OCI-LY1 (cell line): ENCODE data around the gene PRADC1.

Source experiments
- H2AFZ ChIP-seq: fragments of 200-600 bp; sonication (generic), shearing (Covaris generic); 2 replicates; pipeline ENCODE4 v1.6.0; 2014; ENCODE audit warnings: antibody characterized with exemption, mild to moderate bottlenecking, low read length
- H3F3A ChIP-seq: fragments of 200-600 bp; sonication (generic), shearing (Covaris generic); 2 replicates; pipeline ENCODE4 v1.6.0; 2014; ENCODE audit warnings: mild to moderate bottlenecking, antibody characterized with exemption, low read length, moderate library complexity; ENCODE audit not compliant: insufficient read depth
- H3K27ac ChIP-seq: fragments of 200-600 bp; sonication (generic); 2 replicates; pipeline ENCODE4 v1.5.1; 2014; ENCODE audit warnings: low read length, mixed run types, mild to moderate bottlenecking, low read depth; ENCODE audit not compliant: poor library complexity, severe bottlenecking
- H3K27me3 ChIP-seq: fragments of 200-600 bp; sonication (generic); 2 replicates; pipeline ENCODE4 v1.6.0; 2014; ENCODE audit warnings: antibody characterized with exemption, mild to moderate bottlenecking, low read length, moderate library complexity; ENCODE audit not compliant: insufficient read depth
- H3K36me3 ChIP-seq: fragments of 200-600 bp; sonication (generic); 2 replicates; pipeline ENCODE4 v1.6.1; 2014; ENCODE audit warnings: mild to moderate bottlenecking, antibody characterized with exemption, low read length, moderate library complexity, mixed read lengths; ENCODE audit not compliant: insufficient read depth
- H3K4me1 ChIP-seq: fragments of 200-600 bp; sonication (generic); 2 replicates; pipeline ENCODE4 v1.5.1; 2014; ENCODE audit warnings: mild to moderate bottlenecking, low read length, moderate library complexity; ENCODE audit not compliant: insufficient read depth, severe bottlenecking
- H3K4me2 ChIP-seq: fragments of 200-600 bp; sonication (generic), shearing (Covaris generic); 2 replicates; pipeline ENCODE4 v1.6.1; 2014; ENCODE audit warnings: low read length
- H3K4me3 ChIP-seq: fragments of 200-600 bp; sonication (generic); 2 replicates; pipeline ENCODE4 v1.5.1; 2014; ENCODE audit warnings: low read length, low read depth, mild to moderate bottlenecking, mixed read lengths; ENCODE audit not compliant: poor library complexity, severe bottlenecking
- H3K79me2 ChIP-seq: fragments of 200-600 bp; shearing (Covaris generic); 2 replicates; pipeline ENCODE4 v1.6.1; 2016; ENCODE audit warnings: mixed run types, low read length, mixed read lengths; ENCODE audit not compliant: insufficient read depth
- H3K9ac ChIP-seq: fragments of 200-600 bp; sonication (generic), shearing (Covaris generic); 2 replicates; pipeline ENCODE4 v1.6.1; 2014; ENCODE audit warnings: mild to moderate bottlenecking, low read length, mixed read lengths
- H3K9me2 ChIP-seq: fragments of 200-600 bp; sonication (generic), shearing (Covaris generic); 2 replicates; pipeline ENCODE4 v1.6.1; 2014; ENCODE audit warnings: low read depth, mild to moderate bottlenecking, low read length, mixed read lengths
- H3K9me3 ChIP-seq: fragments of 200-600 bp; shearing (Covaris generic); 2 replicates; pipeline ENCODE4 v1.6.1; 2014; ENCODE audit warnings: low read length, mixed read lengths
- H4K20me1 ChIP-seq: fragments of 200-600 bp; sonication (generic), shearing (Covaris generic); 2 replicates; pipeline ENCODE4 v1.6.0; 2016; ENCODE audit warnings: mild to moderate bottlenecking, low read length; ENCODE audit not compliant: insufficient read depth
- CTCF ChIP-seq: fragments of 200-600 bp; sonication (generic), shearing (Covaris generic); IDR thresholded peaks from 2 replicates; pipeline ENCODE4 v1.5.1; 2017; ENCODE audit warnings: mild to moderate bottlenecking, antibody characterized with exemption, low read length, moderate library complexity, mixed read lengths
- EZH2 ChIP-seq: fragments of 200-600 bp; sonication (generic), shearing (Covaris generic); IDR thresholded peaks from 2 replicates; pipeline ENCODE4 v1.8.0; 2017; ENCODE audit warnings: borderline replicate concordance, mixed run types, mild to moderate bottlenecking, antibody characterized with exemption, low read length, moderate library complexity, mixed read lengths

Gene PRADC1

GRCh38 chr2:73265298-73266060, 32.4 kb upstream of the PRADC1 start:
- H3K4me3 ChIP-seq: no peak overlapping the region
- H3F3A ChIP-seq: no peaks in the 10 kb centered on the region
- H3K9me3 ChIP-seq: no peaks in the 10 kb centered on the region
- H3K9ac ChIP-seq: no peak overlapping the region
- H3K9me2 ChIP-seq: no peaks in the 10 kb centered on the region
- H3K27ac ChIP-seq: no peak overlapping the region
- H2AFZ ChIP-seq: no peak overlapping the region
- no peaks in the 10 kb centered on the region for H3K27me3 ChIP-seq
- no peaks in the 10 kb centered on the region for H3K79me2 ChIP-seq
- H4K20me1 ChIP-seq: no peaks in the 10 kb centered on the region
- no peak for TF ChIP-seq EZH2
- no peak for TF ChIP-seq CTCF
- H3K36me3 ChIP-seq: peaks cover 62% of the 10 kb centered on the region
- H3K4me2 ChIP-seq: no peak overlapping the region
- peaks cover 6% of the 10 kb centered on the region for H3K4me1 ChIP-seq

GRCh38 chr2:73264783-73265182, 31.7 kb upstream of the PRADC1 start:
- H2AFZ ChIP-seq: no peak overlapping the region
- H4K20me1 ChIP-seq: no peaks in the 10 kb centered on the region
- H3K9ac ChIP-seq: no peak overlapping the region
- no peak overlapping the region for H3K4me3 ChIP-seq
- no peaks in the 10 kb centered on the region for H3K27me3 ChIP-seq
- TF ChIP-seq CTCF (no peak), EZH2 (no peak)
- H3F3A ChIP-seq: no peaks in the 10 kb centered on the region
- H3K79me2 ChIP-seq: no peaks in the 10 kb centered on the region
- no peaks in the 10 kb centered on the region for H3K9me2 ChIP-seq
- no peaks in the 10 kb centered on the region for H3K9me3 ChIP-seq
- H3K4me1 ChIP-seq: peaks cover 1% of the 10 kb centered on the region
- H3K27ac ChIP-seq: no peak overlapping the region
- H3K4me2 ChIP-seq: no peak overlapping the region
- peaks cover 69% of the 10 kb centered on the region for H3K36me3 ChIP-seq

- Histone ChIP-seq H3K9me2 (no peaks in the 10 kb centered on the region), H3K4me1 (no peaks in the 10 kb centered on the region), H4K20me1 (no peaks in the 10 kb centered on the region), H3K9ac (no peak overlapping the region), H3K27me3 (no peaks in the 10 kb centered on the region), H2AFZ (no peak overlapping the region), H3K79me2 (no peaks in the 10 kb centered on the region), H3K4me3 (no peak overlapping the region), H3K36me3 (peaks cover 74% of the 10 kb centered on the region), H3K27ac (no peak overlapping the region), H3K9me3 (no peaks in the 10 kb centered on the region), H3K4me2 (no peak overlapping the region), H3F3A (no peaks in the 10 kb centered on the region)
- TF ChIP-seq EZH2: no peak
- TF ChIP-seq CTCF: no peak
Observed at GRCh38 chr2:73264332-73264606, 31.2 kb upstream of the PRADC1 start.
